HCT116 (cell line): ENCODE data around the gene FAM3B. TPM values are rescaled to one million over a fixed set of nuclear protein-coding genes. Genes with fewer than 3 reads are reported as not detected.

Experiments
- ATAC-seq: fragments of 200-7000 bp; cut with Tn5 transposase; 2 replicates; pipeline ENCODE4 v1.9.1; 2020; ENCODE audit warnings: mild to moderate bottlenecking, moderate library complexity
- BruUV-seq: library from RNA; stranded (reverse); fragments of 400-500 nt; replicated peaks from 2 replicates; lab custom pipeline; 2021; lab: Mats Ljungman, UMichigan
- CTCF ChIA-PET: fragments of 300-600 bp; sonication (Branson Sonifier 250); formaldehyde crosslinking; loops from one replicate; lab custom pipeline; 2021; ENCODE audit warnings: antibody characterized with exemption; lab: Charles Lee
- POLR2A ChIA-PET: fragments of 300-600, 350-600 bp; sonication (Branson Sonifier 250); formaldehyde crosslinking; loops from one replicate; lab custom pipeline; 2021; ENCODE audit warnings: antibody characterized with exemption; lab: Charles Lee
- RAD21 ChIA-PET, 2 experiments: fragments of 300-600 bp; sonication (Branson Sonifier 250); formaldehyde crosslinking; loops; one replicate each; lab custom pipeline; 2023; ENCODE audit warnings: low total read pairs in 2 of 2; ENCODE audit not compliant: uncharacterized antibody in 2 of 2, unreplicated experiment in 2 of 2, low non-redundant PET in 1 of 2; lab: Charles Lee
- DNase-seq: peaks from one replicate; pipeline ENCODE4 v3.0.0-alpha.2; 2010; ENCODE audit warnings: low read depth, low spot score
- H2AFZ ChIP-seq: fragments of 200-600 bp; shearing (Covaris generic), sonication (generic); 2 replicates; pipeline ENCODE4 v1.6.1; 2017; ENCODE audit warnings: low read depth, mixed run types, mixed read lengths, antibody characterized with exemption, low read length; ENCODE audit not compliant: poor library complexity, severe bottlenecking
- H3K27ac ChIP-seq: 2 replicates; pipeline ENCODE4 v1.5.1; 2012; ENCODE audit warnings: low read depth, low read length
- H3K27me3 ChIP-seq: fragments of 200-600 bp; sonication (generic); 2 replicates; pipeline ENCODE4 v1.6.1; 2016; ENCODE audit warnings: mixed run types, low read length, mixed read lengths; ENCODE audit not compliant: insufficient read depth
- H3K36me3 ChIP-seq, 2 experiments: fragments of 200-500 bp in 1 of 2; fragments of 200-600 bp in 1 of 2; sonication (Bioruptor generic) in 1 of 2; sonication (generic) in 1 of 2; 2 replicates each; pipeline versions ENCODE4 v1.5.1 to v1.6.1; 2014 to 2016; ENCODE audit warnings: low read length in 2 of 2, inconsistent platforms in 1 of 2, mixed read lengths in 1 of 2, mixed run types in 1 of 2; ENCODE audit not compliant: insufficient read depth in 2 of 2, control insufficient read depth in 1 of 2
- H3K4me1 ChIP-seq, 2 experiments: fragments of 200-600 bp in 1 of 2; sonication (generic) in 1 of 2; 2 replicates each; pipeline versions ENCODE4 v1.5.1 to v1.6.1; 2012 to 2017; ENCODE audit warnings: low read length in 2 of 2, inconsistent platforms in 1 of 2, mild to moderate bottlenecking in 1 of 2, mixed read lengths in 1 of 2, mixed run types in 1 of 2, moderate library complexity in 1 of 2; ENCODE audit not compliant: insufficient read depth in 2 of 2, control insufficient read depth in 1 of 2
- H3K4me2 ChIP-seq: fragments of 200-600 bp; sonication (generic); 2 replicates; pipeline ENCODE4 v1.6.1; 2017; ENCODE audit warnings: mixed run types, low read length, mixed read lengths
- H3K4me3 ChIP-seq, 2 experiments: fragments of 200-600 bp in 1 of 2; sonication (generic) in 1 of 2; replicated peaks in 1 of 2; 2 replicates each; pipeline ENCODE4 v1.5.1; 2011 to 2016; ENCODE audit warnings: low read length in 2 of 2, control low read depth in 1 of 2, low read depth in 1 of 2, mild to moderate bottlenecking in 1 of 2, mixed read lengths in 1 of 2, mixed run types in 1 of 2
- H3K79me2 ChIP-seq: fragments of 200-600 bp; sonication (generic); 2 replicates; pipeline ENCODE4 v1.6.1; 2017; ENCODE audit warnings: mild to moderate bottlenecking, mixed run types, low read length, moderate library complexity, mixed read lengths; ENCODE audit not compliant: insufficient read depth
- H3K9ac ChIP-seq: fragments of 200-600 bp; sonication (generic); 2 replicates; pipeline ENCODE4 v1.6.1; 2016; ENCODE audit warnings: low read length, mixed read lengths
- H3K9me2 ChIP-seq: fragments of 200-600 bp; sonication (generic), shearing (Covaris generic); 2 replicates; pipeline ENCODE4 v1.6.1; 2017; ENCODE audit warnings: mixed run types, mild to moderate bottlenecking, moderate library complexity; ENCODE audit not compliant: insufficient read depth
- H3K9me3 ChIP-seq, 2 experiments: fragments of 200-500 bp in 1 of 2; fragments of 200-600 bp in 1 of 2; sonication (Bioruptor generic) in 1 of 2; sonication (generic) in 1 of 2; 2 replicates each; pipeline ENCODE4 v1.6.1; 2014 to 2017; ENCODE audit warnings: low read length in 2 of 2, mixed read lengths in 2 of 2, inconsistent platforms in 1 of 2, low read depth in 1 of 2, mild to moderate bottlenecking in 1 of 2, mixed run types in 1 of 2, moderate library complexity in 1 of 2; ENCODE audit not compliant: control insufficient read depth in 1 of 2, insufficient read depth in 1 of 2
- H4K20me1 ChIP-seq: fragments of 200-600 bp; sonication (generic), shearing (Covaris generic); 2 replicates; pipeline ENCODE4 v1.6.1; 2017; ENCODE audit warnings: mixed run types, mild to moderate bottlenecking, moderate library complexity; ENCODE audit not compliant: insufficient read depth
- CBX3 ChIP-seq: IDR thresholded peaks from 2 replicates; pipeline ENCODE4 v1.6.1; 2012; ENCODE audit warnings: low read depth
- EGR1 ChIP-seq: IDR thresholded peaks from 2 replicates; pipeline ENCODE4 v1.6.1; 2012; ENCODE audit warnings: low read depth
- EZH2 ChIP-seq: fragments of 200-600 bp; sonication (generic); IDR thresholded peaks from 2 replicates; pipeline ENCODE4 v1.6.1; 2017; ENCODE audit warnings: antibody characterized with exemption, mixed run types
- FOSL1 ChIP-seq: IDR thresholded peaks from 2 replicates; pipeline ENCODE4 v1.6.1; 2012; ENCODE audit warnings: low read depth
- POLR2AphosphoS5 ChIP-seq: IDR thresholded peaks from 2 replicates; pipeline ENCODE4 v1.6.1; 2011; ENCODE audit warnings: mild to moderate bottlenecking, low read depth, low read length, moderate library complexity
- ZFX ChIP-seq: fragments of 450-650 bp; IDR thresholded peaks from 2 replicates; pipeline ENCODE4 v1.6.1; 2017
- intact Hi-C: fragments of 100-400 bp; cut with micrococcal nuclease; formaldehyde crosslinking; loops from 2 replicates; pipeline ENCODE4 v1.10.0; 2022
- total RNA-seq: library from RNA; stranded (reverse); gene quantifications from one replicate; pipeline ENCODE4 v1.2.1, GENCODE V29; 2021; ENCODE audit not compliant: unreplicated experiment
- TF ChIP-seq, protein P1 (sequence below): IDR thresholded peaks from 2 replicates; pipeline ENCODE4 v1.6.1; 2012; ENCODE audit warnings: low read depth
- TF ChIP-seq, protein P2 (sequence below): IDR thresholded peaks from 2 replicates; pipeline ENCODE4 v1.6.1; 2012
- TF ChIP-seq, protein P3 (sequence below): IDR thresholded peaks from 2 replicates; pipeline ENCODE4 v1.6.1; 2012

FAM3B gene
- total RNA-seq, 1 experiment from 2014 or later = not detected

DNA sequence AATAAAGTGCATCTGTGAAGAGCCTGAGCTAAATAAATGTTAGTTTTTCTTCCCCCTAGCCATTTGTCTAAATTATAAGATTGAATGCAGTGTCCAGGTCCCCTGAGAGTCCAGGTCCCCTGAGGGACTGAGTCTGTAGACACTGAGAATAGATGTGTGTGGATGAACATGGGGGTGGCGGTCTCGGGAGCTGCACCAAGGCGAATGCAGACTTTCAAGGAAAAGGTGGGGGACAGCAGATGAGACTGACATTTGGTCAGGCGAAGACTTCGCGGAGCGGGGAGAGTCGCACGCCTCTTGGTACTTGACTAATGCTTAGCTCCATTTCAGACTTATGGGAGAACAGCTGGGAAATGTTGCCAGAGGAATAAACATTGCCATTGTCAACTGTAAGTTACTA is 27.5 kb downstream of the FAM3B start:
- H3K79me2 ChIP-seq = no peaks in the 10 kb centered on the region
- TF ChIP-seq, protein P1, sequence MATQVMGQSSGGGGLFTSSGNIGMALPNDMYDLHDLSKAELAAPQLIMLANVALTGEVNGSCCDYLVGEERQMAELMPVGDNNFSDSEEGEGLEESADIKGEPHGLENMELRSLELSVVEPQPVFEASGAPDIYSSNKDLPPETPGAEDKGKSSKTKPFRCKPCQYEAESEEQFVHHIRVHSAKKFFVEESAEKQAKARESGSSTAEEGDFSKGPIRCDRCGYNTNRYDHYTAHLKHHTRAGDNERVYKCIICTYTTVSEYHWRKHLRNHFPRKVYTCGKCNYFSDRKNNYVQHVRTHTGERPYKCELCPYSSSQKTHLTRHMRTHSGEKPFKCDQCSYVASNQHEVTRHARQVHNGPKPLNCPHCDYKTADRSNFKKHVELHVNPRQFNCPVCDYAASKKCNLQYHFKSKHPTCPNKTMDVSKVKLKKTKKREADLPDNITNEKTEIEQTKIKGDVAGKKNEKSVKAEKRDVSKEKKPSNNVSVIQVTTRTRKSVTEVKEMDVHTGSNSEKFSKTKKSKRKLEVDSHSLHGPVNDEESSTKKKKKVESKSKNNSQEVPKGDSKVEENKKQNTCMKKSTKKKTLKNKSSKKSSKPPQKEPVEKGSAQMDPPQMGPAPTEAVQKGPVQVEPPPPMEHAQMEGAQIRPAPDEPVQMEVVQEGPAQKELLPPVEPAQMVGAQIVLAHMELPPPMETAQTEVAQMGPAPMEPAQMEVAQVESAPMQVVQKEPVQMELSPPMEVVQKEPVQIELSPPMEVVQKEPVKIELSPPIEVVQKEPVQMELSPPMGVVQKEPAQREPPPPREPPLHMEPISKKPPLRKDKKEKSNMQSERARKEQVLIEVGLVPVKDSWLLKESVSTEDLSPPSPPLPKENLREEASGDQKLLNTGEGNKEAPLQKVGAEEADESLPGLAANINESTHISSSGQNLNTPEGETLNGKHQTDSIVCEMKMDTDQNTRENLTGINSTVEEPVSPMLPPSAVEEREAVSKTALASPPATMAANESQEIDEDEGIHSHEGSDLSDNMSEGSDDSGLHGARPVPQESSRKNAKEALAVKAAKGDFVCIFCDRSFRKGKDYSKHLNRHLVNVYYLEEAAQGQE = no peak
- TF ChIP-seq, protein P2, sequence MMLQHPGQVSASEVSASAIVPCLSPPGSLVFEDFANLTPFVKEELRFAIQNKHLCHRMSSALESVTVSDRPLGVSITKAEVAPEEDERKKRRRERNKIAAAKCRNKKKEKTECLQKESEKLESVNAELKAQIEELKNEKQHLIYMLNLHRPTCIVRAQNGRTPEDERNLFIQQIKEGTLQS = no peak
- no peak for TF ChIP-seq ZFX
- no peaks in the 10 kb centered on the region for H3K4me1 ChIP-seq
- no peaks in the 10 kb centered on the region for H3K36me3 ChIP-seq
- no peak overlapping the region for H3K4me2 ChIP-seq
- peaks cover 3 to 8% of the 10 kb centered on the region in 2 experiments; a peak in 1 of 4 replicates for H3K9me3 ChIP-seq
- peaks cover 26% of the 10 kb centered on the region for H3K27me3 ChIP-seq
- intact Hi-C loops = no loop called here
- H3K4me3 ChIP-seq = no peak overlapping the region
- ChIA-PET CTCF (no interaction called here), POLR2A (no interaction called here), RAD21 (no interaction called here)
- no TSS peak for BruUV-seq
- no peak overlapping the region for H3K9ac ChIP-seq
- H3K27ac ChIP-seq = no peak overlapping the region
- DNase-seq (no peak), ATAC-seq (no peak)
- no peaks in the 10 kb centered on the region for H4K20me1 ChIP-seq
- no peak overlapping the region for H2AFZ ChIP-seq
- no peaks in the 10 kb centered on the region for H3K9me2 ChIP-seq

DNA sequence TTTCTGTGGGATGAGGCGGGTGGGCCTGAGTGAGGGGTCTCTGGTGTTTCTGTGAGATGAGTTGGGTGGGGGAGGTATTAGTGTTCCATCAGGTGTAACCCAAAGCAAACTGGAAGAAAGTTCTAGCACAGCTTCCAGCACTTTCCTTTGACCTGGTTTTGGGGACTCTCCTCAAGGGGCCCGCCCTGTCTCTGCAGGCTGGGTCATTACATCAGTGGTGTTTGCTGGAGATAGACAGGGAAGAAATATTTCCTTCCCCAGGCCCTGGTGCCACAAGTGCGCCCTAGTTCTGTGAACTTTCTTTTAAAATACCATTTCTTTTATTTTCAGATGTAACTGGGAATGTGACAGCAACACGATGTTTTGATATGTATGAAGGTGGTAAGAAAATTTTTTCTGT is 28.8 kb downstream of the FAM3B start:
- Histone ChIP-seq H4K20me1 (no peaks in the 10 kb centered on the region), H3K4me2 (no peak overlapping the region), H3K9me3 (peaks cover 3 to 8% of the 10 kb centered on the region in 2 experiments; a peak in 1 of 4 replicates), H3K36me3 (no peaks in the 10 kb centered on the region), H3K4me3 (no peak overlapping the region), H3K27ac (no peak overlapping the region), H3K4me1 (no peaks in the 10 kb centered on the region), H3K9ac (no peak overlapping the region), H3K27me3 (peaks cover 33% of the 10 kb centered on the region), H2AFZ (no peak overlapping the region), H3K9me2 (no peaks in the 10 kb centered on the region), H3K79me2 (no peaks in the 10 kb centered on the region)
- TF ChIP-seq EZH2 (no peak), ZFX (no peak), FOSL1 (no peak), POLR2AphosphoS5 (no peak), CBX3 (no peak), EGR1 (no peak)
- TF ChIP-seq, protein P3, sequence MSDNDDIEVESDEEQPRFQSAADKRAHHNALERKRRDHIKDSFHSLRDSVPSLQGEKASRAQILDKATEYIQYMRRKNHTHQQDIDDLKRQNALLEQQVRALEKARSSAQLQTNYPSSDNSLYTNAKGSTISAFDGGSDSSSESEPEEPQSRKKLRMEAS = no peak
- DNase-seq = no peak
- no peak for ATAC-seq
- POLR2A ChIA-PET = no interaction called here
- intact Hi-C loops = no loop called here
- RAD21 ChIA-PET = no interaction called here
- BruUV-seq = no TSS peak
- CTCF ChIA-PET = no interaction called here
